ENCODE measurements around the gene ARIH2.

Gene ARIH2

GRCh38 chr3:49015765-49016164 is 97.1 kb downstream of the ARIH2 start:
- H3K27ac Mint-ChIP-seq: no peak overlapping the region
- H3K9me3 Mint-ChIP-seq: no peaks in the 10 kb centered on the region
- no peaks in the 10 kb centered on the region for H3K27me3 Mint-ChIP-seq
- no peaks in the 10 kb centered on the region for H3K36me3 Mint-ChIP-seq
- H3K4me1 Mint-ChIP-seq: peaks cover 23% of the 10 kb centered on the region
- peak overlapping the region; percentile 39 for H3K4me3 Mint-ChIP-seq

DNA sequence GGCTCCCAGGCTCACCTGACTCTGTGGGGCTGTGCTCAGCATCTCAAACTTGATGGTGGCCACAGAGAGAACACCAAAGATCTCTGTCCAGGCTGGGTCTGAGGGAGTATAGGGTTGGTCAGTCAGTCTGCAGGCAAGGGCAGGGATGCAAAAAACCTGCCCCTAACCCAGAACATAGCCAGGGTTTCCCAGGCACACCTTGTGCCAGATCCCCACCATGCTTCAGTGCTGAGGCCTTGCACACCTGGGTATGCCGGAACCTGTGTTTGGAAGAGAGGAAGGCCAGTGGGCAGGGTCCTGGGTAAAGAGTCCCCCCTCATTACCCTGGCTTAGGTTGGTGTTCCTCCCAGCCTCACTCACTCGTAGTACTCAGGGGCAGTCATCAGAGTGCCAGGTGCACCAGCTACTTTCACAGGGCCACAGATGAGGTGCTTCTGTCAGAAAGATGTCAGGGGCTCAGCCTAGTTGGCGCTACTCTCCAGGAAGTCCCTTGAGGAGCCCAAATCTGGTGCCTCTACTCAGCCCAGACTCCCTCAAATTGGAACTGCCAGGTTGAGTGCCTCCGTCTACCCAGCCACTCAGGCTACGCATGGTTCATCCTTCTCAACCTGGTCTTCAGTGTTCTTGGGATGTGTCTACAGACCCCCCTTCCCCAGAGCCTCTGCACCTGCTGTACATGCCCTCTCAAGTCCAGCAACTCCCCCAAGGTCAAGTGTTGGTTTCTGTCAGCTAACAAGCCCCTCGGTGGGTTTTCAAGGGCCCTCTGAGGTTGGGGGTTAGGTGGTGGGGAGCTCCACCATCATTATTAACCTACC is 98.0 kb downstream of the ARIH2 start:
- Mint-ChIP-seq H3K4me1 (peaks cover 27% of the 10 kb centered on the region), H3K4me3 (peak overlapping the region; percentile 99), H3K9me3 (no peaks in the 10 kb centered on the region), H3K27ac (no peak overlapping the region), H3K36me3 (peaks cover 1% of the 10 kb centered on the region), H3K27me3 (no peaks in the 10 kb centered on the region)

DNA sequence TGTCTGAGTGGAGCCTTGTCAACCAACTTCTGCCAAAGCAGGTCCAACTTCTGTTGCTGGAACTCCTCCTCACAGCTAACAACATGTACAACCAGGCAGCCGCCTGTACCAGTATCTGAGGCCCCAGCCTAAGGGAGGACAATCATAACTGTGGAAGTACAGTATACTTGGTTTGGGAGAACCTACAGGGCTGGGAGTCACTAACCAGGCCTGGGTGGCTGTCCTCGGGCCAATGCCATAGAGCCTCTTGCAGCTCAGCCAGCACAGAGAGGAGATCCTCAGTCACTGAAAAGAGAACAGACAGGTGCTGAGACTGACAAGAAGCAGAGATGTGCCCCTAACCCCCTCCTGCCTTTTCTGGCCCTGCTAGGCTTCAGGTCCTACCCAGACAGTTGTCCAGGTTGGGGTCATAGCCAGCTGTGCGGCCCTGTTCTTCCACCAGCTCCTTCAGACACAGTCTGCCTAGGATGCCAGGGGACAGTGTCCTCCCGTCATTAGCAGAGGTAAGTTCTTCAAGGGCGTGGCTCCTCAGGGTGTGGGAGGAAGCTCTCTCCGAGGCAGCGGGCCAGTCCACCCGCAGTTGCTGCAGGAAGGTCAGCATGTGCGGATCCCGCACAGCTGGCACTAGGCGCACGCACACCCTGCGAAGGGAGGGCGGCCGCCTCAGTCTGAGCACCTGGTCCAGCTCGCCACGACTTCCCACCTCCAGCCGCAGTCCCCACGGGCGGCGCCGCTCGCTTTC is 98.8 kb downstream of the ARIH2 start:
- no peaks in the 10 kb centered on the region for H3K9me3 Mint-ChIP-seq
- no peaks in the 10 kb centered on the region for H3K27me3 Mint-ChIP-seq
- H3K36me3 Mint-ChIP-seq: peaks cover 1% of the 10 kb centered on the region
- peaks cover 27% of the 10 kb centered on the region for H3K4me1 Mint-ChIP-seq
- H3K4me3 Mint-ChIP-seq: peak overlapping the region; percentile 99
- H3K27ac Mint-ChIP-seq: peak overlapping the region; percentile 59

GRCh38 chr3:49017971-49018706 is 99.5 kb downstream of the ARIH2 start, which contains the start of gene DALRD3:
TSS of gene DALRD3 (minus strand) at chr3:49018580. CDS start at chr3:49018564, 16 bp downstream.
- Mint-ChIP-seq H3K4me1 (peaks cover 29% of the 10 kb centered on the region), H3K27ac (peak within 1 kb of the TSS; percentile 59), H3K9me3 (no peaks in the 10 kb centered on the region), H3K36me3 (peaks cover 4% of the 10 kb centered on the region), H3K4me3 (peak within 1 kb of the TSS; percentile 99), H3K27me3 (no peaks in the 10 kb centered on the region)

GRCh38 chr3:49018707-49019006 is 100.0 kb downstream of the ARIH2 start:
- Mint-ChIP-seq H3K4me3 (peak overlapping the region; percentile 99), H3K4me1 (peaks cover 32% of the 10 kb centered on the region), H3K9me3 (no peaks in the 10 kb centered on the region), H3K36me3 (peaks cover 4% of the 10 kb centered on the region), H3K27me3 (no peaks in the 10 kb centered on the region), H3K27ac (peak overlapping the region; percentile 43)

GRCh38 chr3:49019941-49020329 is 101.3 kb downstream of the ARIH2 start:
- H3K27me3 Mint-ChIP-seq: no peaks in the 10 kb centered on the region
- H3K9me3 Mint-ChIP-seq: no peaks in the 10 kb centered on the region
- peak overlapping the region; percentile 99 for H3K4me3 Mint-ChIP-seq
- peak overlapping the region; percentile 77 for H3K27ac Mint-ChIP-seq
- H3K36me3 Mint-ChIP-seq: peaks cover 4% of the 10 kb centered on the region
- H3K4me1 Mint-ChIP-seq: peaks cover 42% of the 10 kb centered on the region

DNA sequence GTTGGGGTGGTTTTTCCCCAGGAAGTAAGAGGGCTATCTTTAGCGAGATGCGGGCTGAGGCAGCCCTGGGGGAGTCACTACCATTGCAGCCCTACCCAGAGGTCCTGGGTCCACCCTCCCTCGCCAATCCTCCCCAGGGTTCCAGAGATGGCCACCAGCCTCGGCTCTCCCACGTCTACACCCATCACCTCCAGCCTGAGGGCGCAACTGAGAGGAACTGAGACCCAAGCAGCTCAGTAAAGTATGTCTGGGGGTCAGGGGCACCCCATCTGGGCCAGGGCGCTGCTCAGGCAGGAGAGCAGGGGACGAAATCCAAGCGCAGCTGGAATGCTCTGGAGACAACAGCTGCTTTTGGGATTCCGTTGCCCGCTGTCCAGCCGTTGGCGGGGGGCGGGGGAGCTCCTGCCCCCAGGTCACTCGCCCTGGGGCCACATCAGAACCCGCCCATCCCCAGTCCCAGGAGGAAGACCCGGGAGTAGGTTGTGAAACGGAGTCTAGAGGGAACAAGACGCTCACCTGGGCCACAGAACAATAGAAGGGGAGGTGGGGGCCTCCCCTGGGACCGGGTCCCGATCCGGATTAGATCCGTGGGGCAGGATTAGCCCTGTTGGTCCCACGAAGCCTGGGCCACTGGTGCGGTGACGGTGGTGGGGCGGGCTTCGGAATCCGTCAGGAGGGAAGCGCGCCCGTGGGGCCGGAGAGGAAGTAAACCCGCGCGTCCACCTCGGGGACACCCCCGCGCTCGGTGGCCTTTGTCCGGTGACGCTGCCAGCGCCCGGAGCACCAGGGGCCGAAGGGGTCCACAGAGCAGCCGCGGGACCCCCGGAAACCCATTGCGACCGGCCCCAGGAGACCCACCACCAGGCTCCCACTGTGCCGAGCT is 101.9 kb downstream of the ARIH2 start:
- H3K27ac Mint-ChIP-seq: peak overlapping the region; percentile 77
- peak overlapping the region; percentile 99 for H3K4me3 Mint-ChIP-seq
- peaks cover 6% of the 10 kb centered on the region for H3K36me3 Mint-ChIP-seq
- no peaks in the 10 kb centered on the region for H3K27me3 Mint-ChIP-seq
- H3K4me1 Mint-ChIP-seq: peaks cover 48% of the 10 kb centered on the region
- no peaks in the 10 kb centered on the region for H3K9me3 Mint-ChIP-seq

DNA sequence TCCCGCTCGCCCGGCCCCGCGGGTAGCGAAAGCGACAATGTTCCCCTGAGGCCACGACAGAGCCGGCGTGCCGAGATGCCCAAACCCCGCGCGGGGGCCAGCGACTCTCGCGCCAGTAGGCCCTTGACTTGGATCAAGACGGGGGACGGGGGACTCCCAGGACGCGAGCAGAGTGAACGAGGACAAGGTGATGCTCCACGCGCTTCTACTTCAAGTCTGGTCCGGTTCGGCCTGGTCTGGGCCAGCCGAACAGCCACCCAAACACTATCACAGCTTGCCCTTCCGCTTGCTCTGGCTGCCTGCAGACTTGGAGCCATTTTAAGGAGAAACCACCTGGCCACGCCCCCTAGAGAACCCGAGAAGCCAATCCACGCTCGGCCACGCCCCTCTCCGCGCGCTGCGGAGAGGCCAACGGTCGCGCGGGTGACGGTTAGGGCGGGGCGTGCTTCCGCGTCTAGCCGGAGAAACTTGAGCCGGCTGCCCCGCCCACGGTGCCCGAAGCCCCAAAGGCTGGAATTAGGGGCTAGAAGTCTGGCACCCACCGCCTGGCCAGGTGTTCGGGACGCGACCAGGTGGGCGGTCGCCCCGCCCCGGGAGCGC is 102.7 kb downstream of the ARIH2 start:
- Mint-ChIP-seq H3K4me3 (peak overlapping the region; percentile 99), H3K27ac (peak overlapping the region; percentile 99), H3K4me1 (peaks cover 51% of the 10 kb centered on the region), H3K9me3 (no peaks in the 10 kb centered on the region), H3K36me3 (peaks cover 10% of the 10 kb centered on the region), H3K27me3 (no peaks in the 10 kb centered on the region)

GRCh38 chr3:49021813-49022687 is 103.4 kb downstream of the ARIH2 start, which contains the start of gene NDUFAF3:
TSS of gene NDUFAF3 (plus strand) at chr3:49022121. CDS start at chr3:49022145, 24 bp downstream.
- H3K4me1 Mint-ChIP-seq: peaks cover 55% of the 10 kb centered on the region
- peak within 1 kb of the TSS; percentile 99 for H3K27ac Mint-ChIP-seq
- no peaks in the 10 kb centered on the region for H3K27me3 Mint-ChIP-seq
- peak within 1 kb of the TSS; percentile 99 for H3K4me3 Mint-ChIP-seq
- H3K36me3 Mint-ChIP-seq: peaks cover 13% of the 10 kb centered on the region
- no peaks in the 10 kb centered on the region for H3K9me3 Mint-ChIP-seq

GRCh38 chr3:49022688-49023171 is 104.1 kb downstream of the ARIH2 start:
- Mint-ChIP-seq H3K36me3 (peaks cover 16% of the 10 kb centered on the region), H3K9me3 (no peaks in the 10 kb centered on the region), H3K4me3 (peak overlapping the region; percentile 95), H3K27ac (peak overlapping the region; percentile 93), H3K4me1 (peaks cover 54% of the 10 kb centered on the region), H3K27me3 (no peaks in the 10 kb centered on the region)

DNA sequence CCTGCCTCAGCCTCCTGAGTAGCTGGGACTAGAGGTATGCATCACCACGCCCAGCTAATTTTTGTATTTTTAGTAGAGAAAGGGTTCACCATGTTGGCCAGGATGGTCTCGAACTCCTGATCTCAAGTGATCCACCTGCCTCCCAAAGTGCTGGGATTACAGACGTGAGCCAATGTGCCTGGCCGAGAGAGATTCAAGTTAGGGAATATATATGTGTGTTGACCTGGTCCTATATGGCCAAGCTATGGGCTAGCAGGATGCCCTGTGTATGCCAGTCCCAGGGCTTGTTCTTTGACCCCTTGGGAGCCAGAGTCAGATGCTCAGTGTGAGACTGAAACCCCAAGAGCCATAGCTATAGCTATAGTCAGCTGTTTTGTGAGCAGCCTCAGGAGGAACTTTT is 105.1 kb downstream of the ARIH2 start:
- Mint-ChIP-seq H3K27ac (no peak overlapping the region), H3K4me3 (peak overlapping the region; percentile 95), H3K36me3 (peaks cover 22% of the 10 kb centered on the region), H3K4me1 (peaks cover 62% of the 10 kb centered on the region), H3K9me3 (no peaks in the 10 kb centered on the region), H3K27me3 (no peaks in the 10 kb centered on the region)

DNA sequence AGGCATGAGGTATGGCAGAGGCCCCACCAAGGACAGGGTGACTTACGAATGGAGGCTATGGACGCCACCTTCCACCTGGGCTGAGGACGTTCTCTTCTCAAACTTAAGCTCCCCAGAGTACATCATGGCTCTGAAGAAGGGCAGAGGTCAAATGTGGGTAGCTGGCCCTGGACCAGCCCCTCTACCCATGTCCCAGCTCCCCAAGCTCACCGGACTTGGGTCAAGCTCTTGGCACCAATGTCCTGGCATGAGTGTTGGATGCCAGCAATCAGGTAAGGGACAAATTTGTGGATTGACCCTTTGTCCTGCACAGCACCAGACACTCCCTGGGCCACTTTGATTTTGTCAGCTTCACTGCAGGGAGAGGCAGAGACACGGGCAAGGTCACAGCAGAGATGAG is 105.8 kb downstream of the ARIH2 start:
- no peaks in the 10 kb centered on the region for H3K9me3 Mint-ChIP-seq
- H3K4me1 Mint-ChIP-seq: peaks cover 65% of the 10 kb centered on the region
- no peak overlapping the region for H3K4me3 Mint-ChIP-seq
- H3K27me3 Mint-ChIP-seq: no peaks in the 10 kb centered on the region
- H3K27ac Mint-ChIP-seq: no peak overlapping the region
- peaks cover 24% of the 10 kb centered on the region for H3K36me3 Mint-ChIP-seq

- no peaks in the 10 kb centered on the region for H3K27me3 Mint-ChIP-seq
- H3K36me3 Mint-ChIP-seq: peaks cover 24% of the 10 kb centered on the region
- H3K4me1 Mint-ChIP-seq: peaks cover 61% of the 10 kb centered on the region
- H3K9me3 Mint-ChIP-seq: no peaks in the 10 kb centered on the region
- H3K27ac Mint-ChIP-seq: peak overlapping the region; percentile 89
- peak overlapping the region; percentile 72 for H3K4me3 Mint-ChIP-seq
Measured at GRCh38 chr3:49025005-49025792, 106.6 kb downstream of the ARIH2 start.
